ENCODE results near the gene CD46. TPM values are rescaled to one million over a fixed set of nuclear protein-coding genes. Genes with fewer than 3 reads are reported as not detected.

The CD46 gene
- total and polyA plus RNA-seq, 10 of the 15 experiments (the other 5 are each of a cell fraction or from before 2014, with no cell fraction given): 61.1 to 198 (median 81.4) TPM

GRCh38 chr1:207747627-207748492 lies 4.0 kb upstream of the CD46 start:
- no TSS peak for BruUV-seq (replicated peaks)

More at GRCh38 chr1:207747627-207748492, 4.0 kb upstream of the CD46 start:
- Histone ChIP-seq H3K4me3 (no peak overlapping the region), H3K4me1 (ENCODE audit: control insufficient read depth, insufficient read depth, low read length) (no peaks in the 10 kb centered on the region; the same call in 1 of the 2 replicates), H3K79me2 (ENCODE audit: control insufficient read depth, insufficient read depth, low read length) (peaks cover 18% of the 10 kb centered on the region), H4K20me1 (ENCODE audit: control insufficient read depth, insufficient read depth) (no peaks in the 10 kb centered on the region), H3K27me3 (replicated peaks in 1 of 2; ENCODE audit: control insufficient read depth in 2 of 2, insufficient read depth in 2 of 2, low read length in 1 of 2) (no peaks in the 10 kb centered on the region), H2AFZ (ENCODE audit: control insufficient read depth, low read depth, low read length) (no peak overlapping the region), H3K36me3 (ENCODE audit: control insufficient read depth in 2 of 2, insufficient read depth in 2 of 2, low read length in 1 of 2) (no peaks in the 10 kb centered on the region), H3K9ac (ENCODE audit: control insufficient read depth, insufficient read depth, low read length) (no peak overlapping the region), H3K9me3 (replicated peaks; ENCODE audit: control insufficient read depth, insufficient read depth, low read length) (no peaks in the 10 kb centered on the region; the same call in 2 of the 3 replicates), H3K4me2 (ENCODE audit: control insufficient read depth, insufficient read depth) (no peak overlapping the region), H3K27ac (ENCODE audit: control insufficient read depth, insufficient read depth) (no peak overlapping the region)
- FAIRE-seq (no peak), DNase-seq (ENCODE audit: low read depth, low spot score) (no peak), ATAC-seq (no peak)
- CTCF ChIA-PET: interaction anchor here (1.4 kb wide), 1 partner anchor 49 kb away, joined by 6 read pairs; no protein-coding TSS in a partner anchor
- SMC1A ChIA-PET (ENCODE audit: uncharacterized antibody, unreplicated experiment): no interaction called here
- POLR2A ChIA-PET: no interaction called here
- in situ Hi-C loops (cut with MboI): no loop called here
- WGBS (ENCODE audit: insufficient coverage, insufficient replicate concordance, low lambda C conversion rate, missing lambda C conversion rate): 83% methylated on average over 15 of the region's 15 CpGs
- TF ChIP-seq EZH2 (IDR thresholded peaks at IDR 0.05; ENCODE audit: borderline replicate concordance, control insufficient read depth, low read depth, low read length): no peak
- TF ChIP-seq CHD1 (IDR thresholded peaks at IDR 0.05; ENCODE audit: low read depth, low read length): no peak
- no peak for TF ChIP-seq CBX3 (IDR thresholded peaks at IDR 0.05; ENCODE audit: borderline replicate concordance, low read depth)
- no peak for TF ChIP-seq SMARCA5 (IDR thresholded peaks at IDR 0.05)
- no peak for TF ChIP-seq POLR2A (IDR thresholded peaks at IDR 0.05; ENCODE audit: low read depth, low read length)
- TF ChIP-seq E2F8 (IDR thresholded peaks at IDR 0.05; ENCODE audit: low read depth, partially characterized antibody): no peak
- no peak for TF ChIP-seq RBBP5 (conservative IDR thresholded peaks at IDR 0.05)
- intact Hi-C loops (cut with micrococcal nuclease; ENCODE audit: unreplicated experiment): no loop called here
- RAD21 ChIA-PET (ENCODE audit: unreplicated experiment): interaction anchor here (1.7 kb wide), 1 partner anchor 74 kb away, joined by 5 read pairs; no protein-coding TSS in a partner anchor
